Parathyroid adenoma (tissue), 2 donors: ENCODE measurements around the gene COQ7.

Experiments used
- H2AFZ ChIP-seq: fragments of 300-600 bp; sonication (generic); one replicate; pipeline ENCODE4 v1.7.0; 2017; ENCODE audit warnings: antibody characterized with exemption, mild to moderate bottlenecking
- H3K27ac ChIP-seq: fragments of 300-600 bp; sonication (generic); one replicate; pipeline ENCODE4 v1.7.0; 2017
- H3K27me3 ChIP-seq: fragments of 300-600 bp; sonication (generic); one replicate; pipeline ENCODE4 v1.7.0; 2017; ENCODE audit warnings: low read length; ENCODE audit not compliant: control insufficient read depth, insufficient read depth
- H3K36me3 ChIP-seq: fragments of 300-600 bp; sonication (generic); one replicate; pipeline ENCODE4 v1.7.0; 2017; ENCODE audit warnings: low read length; ENCODE audit not compliant: control insufficient read depth, insufficient read depth
- H3K4me1 ChIP-seq: fragments of 300-600 bp; sonication (generic); one replicate; pipeline ENCODE4 v1.7.0; 2017; ENCODE audit warnings: control low read depth
- H3K4me2 ChIP-seq: fragments of 300-600 bp; sonication (generic); one replicate; pipeline ENCODE4 v1.7.0; 2017; ENCODE audit warnings: low read length
- H3K4me3 ChIP-seq: fragments of 300-600 bp; sonication (generic); one replicate; pipeline ENCODE4 v1.7.0; 2017; ENCODE audit warnings: low read depth, low read length
- H3K79me2 ChIP-seq: fragments of 300-600 bp; sonication (generic); one replicate; pipeline ENCODE4 v1.7.0; 2017; ENCODE audit warnings: control low read depth
- H3K9ac ChIP-seq: fragments of 300-600 bp; sonication (generic); one replicate; pipeline ENCODE4 v1.7.0; 2017; ENCODE audit warnings: mild to moderate bottlenecking
- H3K9me3 ChIP-seq: fragments of 300-600 bp; sonication (generic); one replicate; pipeline ENCODE4 v1.7.0; 2017; ENCODE audit warnings: low read length; ENCODE audit not compliant: control insufficient read depth
- TF ChIP-seq, protein P1 (sequence below): fragments of 300-600 bp; sonication (generic); IDR thresholded peaks from one replicate; pipeline ENCODE4 v1.7.0; 2017; ENCODE audit warnings: antibody characterized with exemption, mild to moderate bottlenecking
- donor health status: primary hyperparathyroidism.

COQ7 gene

DNA sequence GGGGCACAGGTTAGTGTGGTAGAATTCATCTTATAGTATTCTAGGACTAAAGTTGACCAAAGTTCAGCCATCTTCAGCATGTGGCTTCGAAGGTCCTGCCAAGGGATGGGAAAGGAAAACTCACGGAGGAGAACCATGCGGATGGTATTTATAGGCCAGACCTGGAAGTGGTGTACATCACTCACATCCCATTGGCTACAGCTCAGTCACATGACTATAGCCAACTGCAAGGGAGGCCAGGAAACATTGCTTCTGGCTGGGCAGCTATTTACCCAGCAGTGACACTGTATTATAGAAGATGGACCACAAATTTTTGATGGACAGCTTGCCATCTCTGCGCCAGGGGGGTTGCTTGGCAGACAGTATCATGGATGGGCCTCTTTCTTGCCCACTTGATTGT, 35.7 kb upstream of the COQ7 start:
- Histone ChIP-seq H3K4me2 (no peak overlapping the region), H3K9me3 (no peaks in the 10 kb centered on the region), H3K9ac (no peak overlapping the region), H3K4me1 (no peaks in the 10 kb centered on the region), H3K27ac (no peak overlapping the region), H3K27me3 (no peaks in the 10 kb centered on the region), H3K36me3 (no peaks in the 10 kb centered on the region), H2AFZ (no peak overlapping the region), H3K4me3 (no peak overlapping the region), H3K79me2 (no peaks in the 10 kb centered on the region)
- TF ChIP-seq, protein P1, sequence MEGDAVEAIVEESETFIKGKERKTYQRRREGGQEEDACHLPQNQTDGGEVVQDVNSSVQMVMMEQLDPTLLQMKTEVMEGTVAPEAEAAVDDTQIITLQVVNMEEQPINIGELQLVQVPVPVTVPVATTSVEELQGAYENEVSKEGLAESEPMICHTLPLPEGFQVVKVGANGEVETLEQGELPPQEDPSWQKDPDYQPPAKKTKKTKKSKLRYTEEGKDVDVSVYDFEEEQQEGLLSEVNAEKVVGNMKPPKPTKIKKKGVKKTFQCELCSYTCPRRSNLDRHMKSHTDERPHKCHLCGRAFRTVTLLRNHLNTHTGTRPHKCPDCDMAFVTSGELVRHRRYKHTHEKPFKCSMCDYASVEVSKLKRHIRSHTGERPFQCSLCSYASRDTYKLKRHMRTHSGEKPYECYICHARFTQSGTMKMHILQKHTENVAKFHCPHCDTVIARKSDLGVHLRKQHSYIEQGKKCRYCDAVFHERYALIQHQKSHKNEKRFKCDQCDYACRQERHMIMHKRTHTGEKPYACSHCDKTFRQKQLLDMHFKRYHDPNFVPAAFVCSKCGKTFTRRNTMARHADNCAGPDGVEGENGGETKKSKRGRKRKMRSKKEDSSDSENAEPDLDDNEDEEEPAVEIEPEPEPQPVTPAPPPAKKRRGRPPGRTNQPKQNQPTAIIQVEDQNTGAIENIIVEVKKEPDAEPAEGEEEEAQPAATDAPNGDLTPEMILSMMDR = no peak

GRCh38 chr16:19033761-19034160, 33.7 kb upstream of the COQ7 start:
- Histone ChIP-seq H3K27ac (no peak overlapping the region), H3K9me3 (no peaks in the 10 kb centered on the region), H3K9ac (no peak overlapping the region), H3K4me1 (no peaks in the 10 kb centered on the region), H3K79me2 (no peaks in the 10 kb centered on the region), H2AFZ (no peak overlapping the region), H3K4me3 (no peak overlapping the region), H3K36me3 (no peaks in the 10 kb centered on the region), H3K4me2 (no peak overlapping the region), H3K27me3 (no peaks in the 10 kb centered on the region)
- TF ChIP-seq, protein P1 = no peak

DNA sequence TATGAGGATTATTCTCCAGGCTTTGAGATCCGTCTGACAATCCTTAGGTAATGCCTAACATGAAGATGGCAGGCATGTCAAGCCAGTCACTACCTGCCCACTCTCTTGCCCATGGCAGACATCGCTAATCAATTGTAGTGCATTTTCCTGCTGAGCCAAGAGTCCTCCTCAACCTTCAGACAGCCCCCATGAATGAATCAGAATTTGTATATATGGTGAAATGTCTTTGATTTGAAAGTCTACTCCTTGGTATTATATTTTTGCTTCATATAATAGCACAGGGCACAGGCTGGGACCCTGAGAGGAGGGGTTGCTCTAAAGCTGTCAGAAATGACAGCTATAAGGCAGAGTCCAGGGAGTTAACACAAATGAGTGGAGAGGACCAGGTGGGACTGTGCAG, 27.0 kb upstream of the COQ7 start:
- TF ChIP-seq, protein P1 = no peak
- Histone ChIP-seq H3K4me2 (no peak overlapping the region), H3K36me3 (no peaks in the 10 kb centered on the region), H2AFZ (no peak overlapping the region), H3K9ac (no peak overlapping the region), H3K9me3 (no peaks in the 10 kb centered on the region), H3K4me1 (no peaks in the 10 kb centered on the region), H3K4me3 (no peak overlapping the region), H3K27me3 (no peaks in the 10 kb centered on the region), H3K79me2 (no peaks in the 10 kb centered on the region), H3K27ac (no peak overlapping the region)

DNA sequence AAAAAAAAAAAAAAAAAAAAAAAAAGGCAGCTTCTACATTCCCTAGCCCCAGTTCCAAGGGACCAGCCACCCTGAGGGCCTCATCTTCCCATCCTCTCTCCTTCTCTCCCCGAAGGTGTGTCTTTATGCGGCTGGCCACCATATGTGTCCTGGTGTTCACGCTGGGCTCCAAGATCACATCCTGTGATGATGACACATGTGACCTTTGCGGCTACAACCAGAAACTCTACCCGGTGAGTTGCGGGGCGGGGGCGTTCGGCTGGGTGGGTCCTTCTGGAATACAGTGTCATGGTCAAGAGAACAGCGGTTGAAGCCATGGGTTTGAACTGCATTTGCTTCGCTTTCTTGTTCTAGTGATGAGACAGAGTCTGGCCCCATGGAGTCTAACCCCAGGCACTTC, 22.6 kb upstream of the COQ7 start:
- H3K4me1 ChIP-seq = no peaks in the 10 kb centered on the region
- TF ChIP-seq, protein P1 = no peak
- H3K4me3 ChIP-seq = no peak overlapping the region
- no peak overlapping the region for H3K9ac ChIP-seq
- no peak overlapping the region for H2AFZ ChIP-seq
- H3K79me2 ChIP-seq = no peaks in the 10 kb centered on the region
- no peaks in the 10 kb centered on the region for H3K9me3 ChIP-seq
- no peaks in the 10 kb centered on the region for H3K36me3 ChIP-seq
- H3K27ac ChIP-seq = no peak overlapping the region
- no peaks in the 10 kb centered on the region for H3K27me3 ChIP-seq
- H3K4me2 ChIP-seq = no peak overlapping the region

DNA sequence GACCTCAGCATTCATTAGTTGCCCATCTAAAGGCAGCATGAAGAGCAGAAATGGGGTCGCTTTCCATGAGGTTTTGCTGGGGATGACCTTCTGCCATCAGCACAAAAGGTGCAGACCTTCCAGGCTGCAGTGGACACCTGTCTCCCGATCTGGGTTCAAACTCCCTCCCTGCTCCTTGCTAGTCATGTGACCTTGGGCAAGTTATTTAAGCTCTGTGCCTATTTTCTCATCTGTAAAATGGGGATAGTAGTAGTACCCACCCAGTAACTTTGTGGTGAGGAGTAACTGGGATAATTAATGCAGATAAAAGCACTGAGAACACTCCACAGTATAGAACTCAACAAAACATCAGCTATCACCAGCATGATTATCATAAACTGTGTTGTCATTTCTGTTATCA, 21.4 kb upstream of the COQ7 start:
- Histone ChIP-seq H3K9ac (no peak overlapping the region), H2AFZ (no peak overlapping the region), H3K36me3 (no peaks in the 10 kb centered on the region), H3K4me1 (no peaks in the 10 kb centered on the region), H3K9me3 (no peaks in the 10 kb centered on the region), H3K27me3 (no peaks in the 10 kb centered on the region), H3K4me2 (no peak overlapping the region), H3K79me2 (no peaks in the 10 kb centered on the region), H3K4me3 (no peak overlapping the region), H3K27ac (no peak overlapping the region)
- TF ChIP-seq, protein P1 = no peak
